AG08395 (cell line): ENCODE measurements around the gene NR5A2.

Experiments
- DNase-seq: peaks from one replicate; pipeline ENCODE4 v3.0.0; 2012; ENCODE audit warnings: mixed read lengths, low spot score

The NR5A2 gene

GRCh38 chr1:200027264-200027823 is at the start of gene NR5A2:
Gene NR5A2 (plus strand): TSS chr1:200027710. CDS start chr1:200027848, 138 bp downstream.
- DNase-seq: no peak

- no peak for DNase-seq
These were observed 49.0 kb upstream of the NR5A2 start for GRCh38 chr1:199978408-199978940.

- no peak for DNase-seq
These were observed 48.4 kb upstream of the NR5A2 start for GRCh38 chr1:199979071-199979470.

GRCh38 chr1:199981584-199981983 is 45.9 kb upstream of the NR5A2 start:
- DNase-seq: no peak

GRCh38 chr1:199982606-199983005 is 44.9 kb upstream of the NR5A2 start:
- no peak for DNase-seq

- DNase-seq: no peak
These were observed 44.0 kb upstream of the NR5A2 start for GRCh38 chr1:199983531-199983930.

- no peak for DNase-seq
These were observed 32.3 kb upstream of the NR5A2 start for GRCh38 chr1:199995096-199995685.

- DNase-seq: no peak
These were observed 22.3 kb upstream of the NR5A2 start for GRCh38 chr1:200005165-200005564.

- DNase-seq: no peak
These were observed 20.8 kb upstream of the NR5A2 start for GRCh38 chr1:200006711-200007110.

GRCh38 chr1:200015811-200016210 is 11.7 kb upstream of the NR5A2 start:
- no peak for DNase-seq

- no peak for DNase-seq
These were observed 5.8 kb upstream of the NR5A2 start for GRCh38 chr1:200021577-200022238.

GRCh38 chr1:200022239-200022804 is 5.2 kb upstream of the NR5A2 start:
- no peak for DNase-seq

- no peak for DNase-seq
These were observed 1.1 kb downstream of the NR5A2 start for GRCh38 chr1:200028586-200029034.

- DNase-seq: no peak
These were observed 1.7 kb downstream of the NR5A2 start for GRCh38 chr1:200029035-200029821.

- DNase-seq: no peak
These were observed 2.3 kb downstream of the NR5A2 start for GRCh38 chr1:200029822-200030152.

- no peak for DNase-seq
These were observed 3.3 kb downstream of the NR5A2 start for GRCh38 chr1:200030791-200031190.

GRCh38 chr1:200033511-200034261 is 6.2 kb downstream of the NR5A2 start:
- no peak for DNase-seq

- DNase-seq: no peak
These were observed 6.7 kb downstream of the NR5A2 start for GRCh38 chr1:200034262-200034557.

- peak; percentile 48 for DNase-seq
These were observed 7.4 kb downstream of the NR5A2 start for GRCh38 chr1:200034761-200035396.

- DNase-seq: no peak
These were observed 8.0 kb downstream of the NR5A2 start for GRCh38 chr1:200035397-200035955.
